ENCODE data around the gene NEK3. TPM values are rescaled to one million over a fixed set of nuclear protein-coding genes. Genes with fewer than 3 reads are reported as not detected.

Gene NEK3
- total RNA-seq, 1 experiment from 2014 or later: 33.1 TPM

GRCh38 chr13:52141299-52141698, 18.1 kb downstream of the NEK3 start:
- Histone ChIP-seq H3K36me3 (ENCODE audit: insufficient read depth, low read length) (peaks cover 5% of the 10 kb centered on the region; the same call in 1 of the 2 replicates), H3K4me2 (ENCODE audit: low read depth, low read length, poor library complexity, severe bottlenecking) (no peak overlapping the region), H3K79me2 (ENCODE audit: low read length) (no peaks in the 10 kb centered on the region), H2AFZ (ENCODE audit: low read length) (no peak overlapping the region), H3K27ac (ENCODE audit: low read length) (no peak overlapping the region), H3K4me1 (ENCODE audit: low read length) (no peaks in the 10 kb centered on the region), H3K27me3 (ENCODE audit: low read length) (no peaks in the 10 kb centered on the region), H4K20me1 (ENCODE audit: insufficient read depth, low read depth, low read length) (no peaks in the 10 kb centered on the region), H3K9me2 (replicated peaks; ENCODE audit: insufficient read depth, low read length) (no peaks in the 10 kb centered on the region), H3K9ac (ENCODE audit: low read length) (no peak overlapping the region), H3K4me3 (ENCODE audit: low read length) (no peak overlapping the region), H3K9me3 (ENCODE audit: low read length) (no peaks in the 10 kb centered on the region)
- no peak for DNase-seq

- Histone ChIP-seq H3K4me3 (ENCODE audit: low read length) (no peak overlapping the region), H3K36me3 (ENCODE audit: insufficient read depth, low read length) (no peaks in the 10 kb centered on the region; the same call in 1 of the 2 replicates), H3K4me2 (ENCODE audit: low read depth, low read length, poor library complexity, severe bottlenecking) (no peak overlapping the region), H3K9me2 (replicated peaks; ENCODE audit: insufficient read depth, low read length) (no peaks in the 10 kb centered on the region), H3K27me3 (ENCODE audit: low read length) (no peaks in the 10 kb centered on the region), H3K4me1 (ENCODE audit: low read length) (peaks cover 5% of the 10 kb centered on the region), H3K9me3 (ENCODE audit: low read length) (no peaks in the 10 kb centered on the region), H2AFZ (ENCODE audit: low read length) (no peak overlapping the region), H3K79me2 (ENCODE audit: low read length) (no peaks in the 10 kb centered on the region), H3K27ac (ENCODE audit: low read length) (no peak overlapping the region), H3K9ac (ENCODE audit: low read length) (no peak overlapping the region), H4K20me1 (ENCODE audit: insufficient read depth, low read depth, low read length) (no peaks in the 10 kb centered on the region)
- no peak for DNase-seq
Observed at GRCh38 chr13:52137489-52137888, 21.9 kb downstream of the NEK3 start.

- no peak overlapping the region for H3K27ac ChIP-seq (ENCODE audit: low read length)
- H3K27me3 ChIP-seq (ENCODE audit: low read length): no peaks in the 10 kb centered on the region
- H3K9ac ChIP-seq (ENCODE audit: low read length): no peak overlapping the region
- H3K9me3 ChIP-seq (ENCODE audit: low read length): no peaks in the 10 kb centered on the region
- no peak overlapping the region for H3K4me3 ChIP-seq (ENCODE audit: low read length)
- H3K36me3 ChIP-seq (ENCODE audit: insufficient read depth, low read length): no peaks in the 10 kb centered on the region; the same call in 1 of the 2 replicates
- no peak overlapping the region for H3K4me2 ChIP-seq (ENCODE audit: low read depth, low read length, poor library complexity, severe bottlenecking)
- no peaks in the 10 kb centered on the region for H3K9me2 ChIP-seq (replicated peaks; ENCODE audit: insufficient read depth, low read length)
- DNase-seq: no peak
- peaks cover 5% of the 10 kb centered on the region for H3K4me1 ChIP-seq (ENCODE audit: low read length)
- no peak overlapping the region for H2AFZ ChIP-seq (ENCODE audit: low read length)
- H3K79me2 ChIP-seq (ENCODE audit: low read length): no peaks in the 10 kb centered on the region
- H4K20me1 ChIP-seq (ENCODE audit: insufficient read depth, low read depth, low read length): no peaks in the 10 kb centered on the region
Observed at GRCh38 chr13:52136763-52137162, 22.6 kb downstream of the NEK3 start.

DNA sequence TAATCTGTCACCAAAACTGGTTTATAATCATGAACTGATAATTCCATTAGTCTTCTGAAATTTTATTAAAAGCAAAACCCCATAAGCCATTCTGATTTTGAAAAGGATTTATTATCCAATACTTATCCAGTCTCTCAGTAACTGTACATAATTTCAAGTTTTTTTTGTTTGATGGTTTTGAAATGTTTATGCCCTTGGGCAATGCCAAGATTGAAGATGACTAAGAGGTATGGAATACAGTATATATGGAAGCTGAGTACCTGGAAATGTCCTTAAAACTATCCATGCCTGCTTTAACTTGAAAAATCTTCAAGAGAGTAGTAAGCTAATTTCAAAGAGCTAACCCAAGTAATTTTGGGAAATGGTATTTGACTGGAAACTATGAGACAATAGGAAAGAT, 28.8 kb downstream of the NEK3 start:
- H3K4me2 ChIP-seq (ENCODE audit: low read depth, low read length, poor library complexity, severe bottlenecking): no peak overlapping the region
- no peak for DNase-seq
- peaks cover 13% of the 10 kb centered on the region for H3K4me1 ChIP-seq (ENCODE audit: low read length)
- H3K9me3 ChIP-seq (ENCODE audit: low read length): no peaks in the 10 kb centered on the region
- H3K27ac ChIP-seq (ENCODE audit: low read length): no peak overlapping the region
- H3K4me3 ChIP-seq (ENCODE audit: low read length): no peak overlapping the region
- no peak overlapping the region for H2AFZ ChIP-seq (ENCODE audit: low read length)
- no peaks in the 10 kb centered on the region for H4K20me1 ChIP-seq (ENCODE audit: insufficient read depth, low read depth, low read length)
- no peak overlapping the region for H3K9ac ChIP-seq (ENCODE audit: low read length)
- no peaks in the 10 kb centered on the region for H3K79me2 ChIP-seq (ENCODE audit: low read length)
- H3K9me2 ChIP-seq (replicated peaks; ENCODE audit: insufficient read depth, low read length): no peaks in the 10 kb centered on the region
- no peaks in the 10 kb centered on the region for H3K36me3 ChIP-seq (ENCODE audit: insufficient read depth, low read length)
- H3K27me3 ChIP-seq (ENCODE audit: low read length): no peaks in the 10 kb centered on the region

GRCh38 chr13:52128714-52129700, 30.4 kb downstream of the NEK3 start, which contains the start of gene NEK5:
NEK5 (minus strand) TSS chr13:52129073; CDS start chr13:52127482, 1,591 bp downstream.
- Histone ChIP-seq H3K9ac (ENCODE audit: low read length) (no peak within 1 kb of the TSS; the same call in 1 of the 2 replicates), H3K36me3 (ENCODE audit: insufficient read depth, low read length) (no peaks in the 10 kb centered on the region), H3K27me3 (ENCODE audit: low read length) (no peaks in the 10 kb centered on the region), H3K9me2 (replicated peaks; ENCODE audit: insufficient read depth, low read length) (no peaks in the 10 kb centered on the region), H3K9me3 (ENCODE audit: low read length) (no peaks in the 10 kb centered on the region), H3K27ac (ENCODE audit: low read length) (no peak within 1 kb of the TSS), H4K20me1 (ENCODE audit: insufficient read depth, low read depth, low read length) (no peaks in the 10 kb centered on the region), H2AFZ (ENCODE audit: low read length) (no peak within 1 kb of the TSS), H3K79me2 (ENCODE audit: low read length) (no peaks in the 10 kb centered on the region), H3K4me2 (ENCODE audit: low read depth, low read length, poor library complexity, severe bottlenecking) (peak within 1 kb of the TSS; percentile 60), H3K4me3 (ENCODE audit: low read length) (peak within 1 kb of the TSS; percentile 55), H3K4me1 (ENCODE audit: low read length) (peaks cover 8% of the 10 kb centered on the region)
- DNase-seq: peak; percentile 49

DNA sequence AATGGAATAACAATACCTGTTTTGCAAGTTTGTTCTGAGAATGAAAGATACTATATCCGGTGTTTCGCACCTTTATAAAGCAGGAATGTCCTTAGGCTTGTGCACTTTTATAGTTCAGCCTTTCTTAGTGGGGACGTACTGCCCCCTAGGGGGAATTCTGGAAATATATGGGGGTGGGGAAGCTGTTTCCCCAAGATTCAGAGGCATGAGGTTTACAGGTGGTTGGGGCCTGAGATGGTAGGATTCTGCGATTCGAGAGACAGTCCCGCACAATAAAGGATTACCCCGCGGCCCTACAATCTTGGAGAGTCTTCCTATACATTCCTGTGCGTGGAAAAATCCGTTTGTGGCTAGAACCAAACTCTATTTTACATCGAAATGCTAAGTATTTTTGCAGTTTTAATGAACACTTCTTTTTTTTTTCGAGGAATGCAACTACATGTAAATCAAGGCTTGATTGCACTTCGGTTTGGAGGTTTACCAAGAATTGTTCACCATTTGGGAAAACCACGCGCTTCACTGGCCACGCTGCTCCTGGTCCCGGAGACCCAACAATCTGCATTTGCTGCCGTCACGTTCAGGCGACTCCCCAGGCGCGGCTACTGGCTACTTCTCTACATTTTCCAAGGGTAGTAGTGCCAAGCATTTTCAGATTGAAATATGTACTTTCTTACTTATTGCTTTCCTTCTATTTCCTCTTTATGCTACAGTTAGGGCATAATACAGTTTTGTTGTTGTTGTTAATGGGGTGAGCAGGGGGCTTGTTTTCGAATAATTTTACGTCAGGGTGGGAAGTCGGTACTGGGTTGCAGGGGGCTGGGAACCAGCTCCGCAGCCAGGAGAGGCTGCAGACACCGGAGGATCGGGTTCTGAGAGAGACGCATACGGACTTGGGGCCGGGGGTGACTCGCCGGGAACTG, 31.4 kb downstream of the NEK3 start:
- Histone ChIP-seq H3K9me2 (replicated peaks; ENCODE audit: insufficient read depth, low read length) (no peaks in the 10 kb centered on the region), H3K4me3 (ENCODE audit: low read length) (peak overlapping the region; percentile 55), H3K79me2 (ENCODE audit: low read length) (no peaks in the 10 kb centered on the region), H4K20me1 (ENCODE audit: insufficient read depth, low read depth, low read length) (no peaks in the 10 kb centered on the region), H3K36me3 (ENCODE audit: insufficient read depth, low read length) (no peaks in the 10 kb centered on the region), H3K9ac (ENCODE audit: low read length) (no peak overlapping the region; the same call in 1 of the 2 replicates), H2AFZ (ENCODE audit: low read length) (no peak overlapping the region), H3K27me3 (ENCODE audit: low read length) (no peaks in the 10 kb centered on the region), H3K4me2 (ENCODE audit: low read depth, low read length, poor library complexity, severe bottlenecking) (peak overlapping the region; percentile 60), H3K27ac (ENCODE audit: low read length) (no peak overlapping the region), H3K9me3 (ENCODE audit: low read length) (no peaks in the 10 kb centered on the region), H3K4me1 (ENCODE audit: low read length) (peaks cover 8% of the 10 kb centered on the region)
- DNase-seq: peak; percentile 81

- H3K9me3 ChIP-seq (ENCODE audit: low read length): no peaks in the 10 kb centered on the region
- H2AFZ ChIP-seq (ENCODE audit: low read length): no peak overlapping the region
- H3K27ac ChIP-seq (ENCODE audit: low read length): no peak overlapping the region
- no peaks in the 10 kb centered on the region for H4K20me1 ChIP-seq (ENCODE audit: insufficient read depth, low read depth, low read length)
- no peak overlapping the region for H3K9ac ChIP-seq (ENCODE audit: low read length)
- H3K79me2 ChIP-seq (ENCODE audit: low read length): no peaks in the 10 kb centered on the region
- no peak overlapping the region for H3K4me3 ChIP-seq (ENCODE audit: low read length)
- no peak overlapping the region for H3K4me2 ChIP-seq (ENCODE audit: low read depth, low read length, poor library complexity, severe bottlenecking)
- peaks cover 8% of the 10 kb centered on the region for H3K4me1 ChIP-seq (ENCODE audit: low read length)
- H3K36me3 ChIP-seq (ENCODE audit: insufficient read depth, low read length): no peaks in the 10 kb centered on the region
- no peaks in the 10 kb centered on the region for H3K9me2 ChIP-seq (replicated peaks; ENCODE audit: insufficient read depth, low read length)
- no peaks in the 10 kb centered on the region for H3K27me3 ChIP-seq (ENCODE audit: low read length)
- DNase-seq: no peak
Observed at GRCh38 chr13:52127378-52127777, 32.0 kb downstream of the NEK3 start.

DNA sequence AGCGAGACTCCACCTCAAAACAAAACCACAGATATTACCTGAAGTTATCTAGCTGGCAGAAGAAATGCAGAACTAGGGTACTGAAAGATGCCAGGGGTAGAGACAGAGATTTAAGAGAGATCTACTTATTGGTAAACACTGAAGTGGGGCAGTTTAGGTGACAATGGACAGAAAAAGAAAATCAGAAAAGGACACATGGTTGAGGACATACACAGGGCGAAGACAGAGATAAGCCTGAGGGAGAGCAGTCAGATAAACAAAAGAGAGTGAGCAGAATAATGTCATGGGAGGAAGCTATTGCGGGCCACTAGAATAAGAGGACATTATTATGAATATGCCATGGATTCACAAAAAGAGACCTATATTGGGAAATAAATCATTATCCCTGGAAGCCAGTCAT, 33.9 kb downstream of the NEK3 start:
- H3K79me2 ChIP-seq (ENCODE audit: low read length): no peaks in the 10 kb centered on the region
- no peaks in the 10 kb centered on the region for H3K27me3 ChIP-seq (ENCODE audit: low read length)
- H3K4me2 ChIP-seq (ENCODE audit: low read depth, low read length, poor library complexity, severe bottlenecking): no peak overlapping the region
- H3K9ac ChIP-seq (ENCODE audit: low read length): no peak overlapping the region
- H3K27ac ChIP-seq (ENCODE audit: low read length): no peak overlapping the region
- no peak for DNase-seq
- H3K36me3 ChIP-seq (ENCODE audit: insufficient read depth, low read length): no peaks in the 10 kb centered on the region
- H2AFZ ChIP-seq (ENCODE audit: low read length): no peak overlapping the region
- H3K9me2 ChIP-seq (replicated peaks; ENCODE audit: insufficient read depth, low read length): no peaks in the 10 kb centered on the region
- H3K4me1 ChIP-seq (ENCODE audit: low read length): peaks cover 10% of the 10 kb centered on the region
- no peaks in the 10 kb centered on the region for H4K20me1 ChIP-seq (ENCODE audit: insufficient read depth, low read depth, low read length)
- H3K9me3 ChIP-seq (ENCODE audit: low read length): no peaks in the 10 kb centered on the region
- H3K4me3 ChIP-seq (ENCODE audit: low read length): no peak overlapping the region

Data from Karpas-422 (cell line).